Measurements from ENCODE around the gene MUC13. TPM values are rescaled to one million over a fixed set of nuclear protein-coding genes. Genes with fewer than 3 reads are reported as not detected.

MUC13 gene
- total and polyA plus RNA-seq, 2 of the 4 experiments (the other 2 are of a cell fraction), result not detected

DNA sequence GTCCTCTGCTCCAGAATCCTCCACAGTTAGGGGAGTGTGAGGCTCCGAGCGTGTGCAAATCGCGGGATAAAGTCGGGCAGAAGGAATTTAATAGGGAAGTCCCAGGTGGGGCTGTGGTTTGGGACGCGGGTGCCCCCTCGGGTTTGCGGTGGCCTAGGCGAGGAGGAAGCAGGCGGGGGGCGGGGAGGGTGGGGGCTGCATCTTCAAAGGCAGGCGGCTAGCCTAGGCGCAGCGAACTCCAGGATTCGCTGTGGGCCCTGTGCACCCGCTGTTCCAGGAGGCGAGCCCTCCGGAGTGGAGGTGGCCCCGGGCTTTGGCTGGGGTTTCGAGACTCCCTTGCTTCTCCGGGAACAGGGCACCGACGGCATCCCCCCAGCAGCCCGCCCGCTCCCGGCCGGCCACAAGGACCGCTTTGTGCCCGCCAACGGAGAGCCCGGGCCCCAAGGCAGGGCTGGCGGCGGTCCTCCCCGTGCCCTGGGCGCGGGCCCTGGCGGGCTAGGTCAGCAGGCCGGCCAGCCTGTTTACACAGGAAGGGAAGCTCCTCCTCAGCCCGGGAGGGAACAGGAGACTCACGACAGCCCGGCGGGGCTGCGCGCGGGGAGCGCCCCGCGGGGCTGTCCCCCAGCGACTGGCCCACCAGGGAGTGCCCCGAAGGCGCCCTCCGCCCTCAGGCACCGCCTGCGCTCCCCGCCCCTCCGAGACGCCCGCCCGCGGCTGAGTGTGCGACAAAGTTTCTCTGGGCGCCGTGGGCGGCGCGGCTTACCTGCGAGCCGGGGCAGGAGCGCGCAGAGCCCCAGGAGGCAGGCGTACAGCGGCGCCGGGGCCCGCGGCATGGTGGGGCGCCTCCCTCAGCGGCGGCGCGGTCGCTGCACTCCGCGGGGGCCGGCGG is 48.1 kb downstream of the MUC13 start:
- Histone ChIP-seq H3K14ac (replicated peaks; ENCODE audit: low read depth, low read length) (peak overlapping the region; percentile 83), H3K36me3 (ENCODE audit: control insufficient read depth, insufficient read depth, low read length) (no peaks in the 10 kb centered on the region; the same call in none of the 2 replicates), H3K9ac (ENCODE audit: low read depth, low read length) (peak overlapping the region; percentile 83), H3K4me3 (ENCODE audit: insufficient read depth, low read depth, low read length) (peak overlapping the region; percentile 92), H3K27me3 (ENCODE audit: control insufficient read depth, insufficient read depth, low read length) (no peaks in the 10 kb centered on the region), H3K23ac (ENCODE audit: low read depth, low read length) (peak overlapping the region; percentile 61), H3K9me1 (ENCODE audit: insufficient read depth, low read length) (peaks cover 30% of the 10 kb centered on the region), H3K79me1 (ENCODE audit: low read depth in 1 of 2, low read length in 2 of 2) (peaks cover 11 to 45% of the 10 kb centered on the region in 2 experiments; a peak in 3 of 4 replicates), H3K9me3 (ENCODE audit: control insufficient read depth, insufficient read depth, low read length) (no peaks in the 10 kb centered on the region), H2BK5ac (ENCODE audit: low read depth, low read length, poor library complexity, severe bottlenecking) (peak overlapping the region; percentile 86), H3K56ac (ENCODE audit: extremely low read depth, insufficient read depth, low read length) (peak overlapping the region; percentile 54), H2BK120ac (ENCODE audit: low read depth, low read length) (peak overlapping the region; percentile 59), H3K18ac (ENCODE audit: low read depth, low read length) (peak overlapping the region; percentile 27), H4K91ac (ENCODE audit: insufficient read depth, low read depth, low read length) (peak overlapping the region; percentile 67), H4K8ac (ENCODE audit: low read depth in 2 of 2, low read length in 2 of 2) (peak overlapping the region; percentile 62 to 76; a peak in 3 of 4 replicates), H3K27ac (ENCODE audit: insufficient read depth, low read length) (peak overlapping the region; percentile 72), H3K4ac (ENCODE audit: low read depth, low read length) (peak overlapping the region; percentile 82), H3K4me2 (ENCODE audit: low read depth, low read length) (peak overlapping the region; percentile 84), H2AFZ (replicated peaks; ENCODE audit: low read length, poor library complexity) (peak overlapping the region; percentile 98), H2AK5ac (ENCODE audit: low read depth, low read length) (peak overlapping the region; percentile 93), H2BK15ac (ENCODE audit: low read depth, low read length) (peak overlapping the region; percentile 72), H2BK20ac (ENCODE audit: low read depth, low read length) (peak overlapping the region; percentile 16; the same call in 1 of the 2 replicates), H2AK9ac (replicated peaks; ENCODE audit: low read depth, low read length, poor library complexity) (peak overlapping the region; percentile 96), H4K5ac (ENCODE audit: low read depth, low read length) (peak overlapping the region; percentile 21; the same call in 1 of the 2 replicates), H4K20me1 (ENCODE audit: insufficient read depth, low read length) (no peaks in the 10 kb centered on the region), H3K4me1 (ENCODE audit: control insufficient read depth, insufficient read depth, low read length) (peaks cover 18% of the 10 kb centered on the region)
- peak; percentile 53 for ATAC-seq (ENCODE audit: low read depth)
- 1% methylated on average over 36 of the region's 87 CpGs; no CpG with 5 or more reads in 1 of the 2 experiments for WGBS, 2 experiments (ENCODE audit: extremely low coverage in 2 of 2, insufficient read length in 1 of 2)
- TF ChIP-seq BHLHE40 (IDR thresholded peaks at IDR 0.05; ENCODE audit: low read depth, low read length) (no peak), MAZ (IDR thresholded peaks at IDR 0.05; ENCODE audit: borderline replicate concordance, low read depth, low read length) (peak; percentile 8; the same call in 1 of the 2 replicates), POLR2A (IDR thresholded peaks at IDR 0.05; ENCODE audit: low read depth, low read length) (peak; percentile 38)
- dilution Hi-C loops (cut with HindIII; ENCODE audit: low sequenced_read_pairs, unreplicated experiment) (loop anchor here (25.0 kb wide), 1 partner anchor 124 kb away; no protein-coding TSS in a partner anchor), in situ Hi-C loops (cut with MboI; ENCODE audit: low sequenced_read_pairs) (no loop called here), intact Hi-C loops (cut with micrococcal nuclease) (loop anchor here (5.0 kb wide), 2 partner anchors 54 to 124 kb away; no protein-coding TSS in a partner anchor)
- POLR2A ChIA-PET (ENCODE audit: unreplicated experiment), result interaction anchor here (0.6 kb wide), 2 partner anchors 36 to 381 kb away, joined by 5 to 8 read pairs; no protein-coding TSS in a partner anchor
- no TSS peak for BruUV-seq (replicated peaks)
- CTCF ChIA-PET, result no interaction called here
- DNase-seq, result peak; percentile 38
